SHP77 (cell line): ENCODE results near the gene BRCA1.
A peak's percentile ranks its signal among the peaks of the same experiment; 100 is the strongest.
"Not testable (repeated sequence)": the region's sequence is repeated elsewhere in the genome, so short reads cannot be mapped to it uniquely, and the experiment has no call there.

Experiments
- DNase-seq, 2 experiments: peaks; one replicate each; lab custom pipeline; 2025; lab: John Stamatoyannopoulos, UW

The BRCA1 gene

GRCh38 chr17:43003542-43004172 lies 121.5 kb downstream of the BRCA1 start:
- no peak for DNase-seq

- DNase-seq = not testable (repeated sequence)
Observed at GRCh38 chr17:43000894-43001293, 124.3 kb downstream of the BRCA1 start.

GRCh38 chr17:42999003-42999525 lies 126.1 kb downstream of the BRCA1 start:
- DNase-seq = no peak

DNA sequence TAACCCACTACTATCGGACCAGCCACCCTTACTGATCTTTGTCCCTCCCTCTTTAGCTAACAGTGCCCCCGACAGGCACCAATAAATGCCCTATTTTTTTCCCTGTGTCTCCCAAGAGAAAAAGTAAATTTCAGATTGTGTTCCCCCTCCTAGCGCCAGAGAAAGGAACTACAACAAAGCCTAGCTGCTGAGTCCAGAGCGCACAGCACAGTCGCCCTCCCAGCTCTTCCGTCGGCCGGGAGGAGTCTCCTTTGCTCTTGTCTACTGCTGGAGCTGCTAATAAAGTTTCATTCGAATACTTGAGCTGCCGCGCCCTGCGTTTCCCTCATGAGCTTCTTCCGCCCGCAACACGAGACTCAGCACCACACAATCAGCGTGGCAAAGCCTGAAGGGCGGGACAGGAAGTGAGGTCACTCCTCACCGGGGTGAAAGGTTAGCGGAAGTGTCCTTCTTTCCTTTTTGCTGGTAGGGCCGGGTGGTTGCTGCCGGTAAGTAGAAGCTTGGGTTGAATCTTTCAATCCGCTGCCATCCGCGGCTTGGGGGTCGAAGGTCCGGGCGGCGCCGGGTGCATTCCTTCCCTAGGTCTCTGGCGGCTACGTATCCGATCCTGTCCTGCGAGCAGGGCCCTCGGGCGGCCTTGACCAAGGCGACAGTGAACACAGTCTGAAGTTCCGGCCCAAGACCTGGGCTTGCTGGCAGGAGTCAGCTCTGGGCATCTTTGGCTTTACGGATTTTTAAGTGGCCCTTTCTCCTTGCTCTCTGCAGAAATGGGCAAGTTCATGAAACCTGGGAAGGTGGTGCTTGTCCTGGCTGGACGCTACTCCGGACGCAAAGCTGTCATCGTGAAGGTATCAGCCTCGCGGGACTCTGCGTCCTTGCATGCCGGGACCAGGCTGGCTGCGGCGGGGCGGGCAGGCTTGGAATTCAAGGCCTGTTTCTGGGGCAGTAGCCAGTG lies 126.9 kb downstream of the BRCA1 start, which contains the start of gene RPL27:
Gene RPL27, plus strand, starts transcription at position 436 of the 955 bp plus-strand sequence. Its CDS starts 332 bp downstream, at position 768.
- DNase-seq = peak; percentile 99

DNA sequence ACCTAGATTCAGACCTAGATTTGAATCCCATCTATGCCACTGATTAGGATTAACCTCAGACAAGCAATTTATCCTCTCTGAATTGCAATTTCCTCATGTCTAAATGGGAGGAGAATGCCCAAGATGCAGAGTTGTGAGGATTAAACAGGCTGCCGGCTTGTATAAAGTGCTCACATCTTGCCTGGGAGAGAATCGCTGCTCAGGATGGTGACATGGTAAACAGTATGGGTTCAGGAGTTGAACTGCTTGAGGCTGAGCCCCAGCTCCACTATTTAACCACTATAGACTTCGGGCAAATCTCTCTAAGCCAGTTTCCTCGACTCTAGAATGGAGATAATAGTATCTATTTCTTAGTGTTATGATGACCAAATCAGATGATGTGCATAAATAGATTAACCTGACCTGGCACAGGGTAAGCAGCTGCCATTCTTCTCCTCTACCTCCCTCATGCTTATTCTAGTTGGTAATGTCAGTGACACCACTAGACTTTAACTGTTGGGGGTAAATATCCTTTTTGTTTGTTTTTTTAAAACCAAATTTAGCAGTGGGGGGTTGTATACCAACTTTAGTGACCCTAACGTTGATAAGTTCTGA lies 127.7 kb downstream of the BRCA1 start:
- no peak for DNase-seq
